RWPE2 (cell line): ENCODE measurements around the gene FGD2.

Experiments
- ATAC-seq: fragments of 200-7000 bp; cut with Tn5 transposase; 3 replicates; pipeline ENCODE4 v1.9.1; 2021; ENCODE audit warnings: low read depth
- DNase-seq: peaks from one replicate; pipeline ENCODE4 v3.0.0-alpha.2; 2020; ENCODE audit warnings: low spot score
- H3K27ac ChIP-seq: fragments of 450-650 bp; 2 replicates; pipeline ENCODE4 v1.5.1; 2017; ENCODE audit warnings: mild to moderate bottlenecking; ENCODE audit not compliant: poor library complexity, severe bottlenecking
- H3K27me3 ChIP-seq: fragments of 250-450 bp; sonication (Bioruptor Pico); 2 replicates; pipeline ENCODE4 v1.5.1; 2021; ENCODE audit warnings: mild to moderate bottlenecking, moderate library complexity; ENCODE audit not compliant: insufficient read depth, poor library complexity, severe bottlenecking
- H3K36me3 ChIP-seq: fragments of 250-450 bp; sonication (Bioruptor Pico); 2 replicates; pipeline ENCODE4 v1.5.1; 2020; ENCODE audit warnings: low read depth, mild to moderate bottlenecking, moderate library complexity
- H3K4me1 ChIP-seq: fragments of 250-450 bp; sonication (Bioruptor Pico); 2 replicates; pipeline ENCODE4 v1.5.1; 2021; ENCODE audit warnings: mild to moderate bottlenecking, moderate library complexity; ENCODE audit not compliant: insufficient read depth, poor library complexity, severe bottlenecking
- H3K4me3 ChIP-seq: fragments of 250-450 bp; sonication (Bioruptor Pico); 2 replicates; pipeline ENCODE4 v1.5.1; 2021; ENCODE audit warnings: mild to moderate bottlenecking, moderate library complexity; ENCODE audit not compliant: severe bottlenecking
- H3K9me3 ChIP-seq: fragments of 250-450 bp; sonication (Bioruptor Pico); 2 replicates; pipeline ENCODE4 v1.5.1; 2021; ENCODE audit warnings: mild to moderate bottlenecking, moderate library complexity; ENCODE audit not compliant: severe bottlenecking
- CTCF ChIP-seq: fragments of 450-650 bp; IDR thresholded peaks from one replicate; pipeline ENCODE4 v1.5.1; 2017; ENCODE audit warnings: mild to moderate bottlenecking, moderate library complexity; ENCODE audit not compliant: poor library complexity, severe bottlenecking

FGD2 gene

GRCh38 chr6:37062424-37062823 is 57.0 kb downstream of the FGD2 start:
- TF ChIP-seq CTCF = no peak
- H3K4me3 ChIP-seq = no peak overlapping the region
- H3K27me3 ChIP-seq = no peaks in the 10 kb centered on the region
- H3K4me1 ChIP-seq = peaks cover 30% of the 10 kb centered on the region
- DNase-seq (no peak), ATAC-seq (no peak)
- H3K36me3 ChIP-seq = no peaks in the 10 kb centered on the region
- no peaks in the 10 kb centered on the region for H3K9me3 ChIP-seq
- H3K27ac ChIP-seq = no peak overlapping the region

GRCh38 chr6:37068356-37069270 is 63.2 kb downstream of the FGD2 start:
- DNase-seq (no peak), ATAC-seq (no peak)
- Histone ChIP-seq H3K4me1 (peaks cover 7% of the 10 kb centered on the region), H3K36me3 (no peaks in the 10 kb centered on the region), H3K27ac (no peak overlapping the region), H3K27me3 (no peaks in the 10 kb centered on the region), H3K9me3 (peaks cover 4% of the 10 kb centered on the region), H3K4me3 (no peak overlapping the region)
- TF ChIP-seq CTCF = no peak

GRCh38 chr6:37069639-37070038 is 64.2 kb downstream of the FGD2 start:
- H3K27ac ChIP-seq = no peak overlapping the region
- H3K4me1 ChIP-seq = peaks cover 7% of the 10 kb centered on the region
- no peaks in the 10 kb centered on the region for H3K27me3 ChIP-seq
- peaks cover 4% of the 10 kb centered on the region for H3K9me3 ChIP-seq
- TF ChIP-seq CTCF = no peak
- no peak for ATAC-seq
- no peak for DNase-seq
- H3K36me3 ChIP-seq = no peaks in the 10 kb centered on the region
- no peak overlapping the region for H3K4me3 ChIP-seq

- peak overlapping the region; percentile 0 for H3K27ac ChIP-seq
- ATAC-seq (no peak), DNase-seq (no peak)
- TF ChIP-seq CTCF = no peak
- H3K27me3 ChIP-seq = no peaks in the 10 kb centered on the region
- no peak overlapping the region for H3K4me3 ChIP-seq
- H3K9me3 ChIP-seq = peaks cover 4% of the 10 kb centered on the region
- no peaks in the 10 kb centered on the region for H3K36me3 ChIP-seq
- peaks cover 7% of the 10 kb centered on the region for H3K4me1 ChIP-seq
Measured at GRCh38 chr6:37072526-37072925, 67.1 kb downstream of the FGD2 start.
